Articular chondrocyte of knee joint (primary cell): Measurements from ENCODE around the gene BRD3OS. TPM values are rescaled to one million over a fixed set of nuclear protein-coding genes. Genes with fewer than 3 reads are reported as not detected.

Source experiments
- total RNA-seq: library from RNA; depleted of rRNA; stranded (reverse); fragments of >200 nt; gene quantifications from 2 replicates; pipeline ENCODE4 v1.2.3, GENCODE V29; 2012

BRD3OS gene, protein sequence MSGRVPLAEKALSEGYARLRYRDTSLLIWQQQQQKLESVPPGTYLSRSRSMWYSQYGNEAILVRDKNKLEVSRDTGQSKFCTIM
- 24.6 and 30.3 TPM in 2 replicates for total RNA-seq

GRCh38 chr9:134024828-134025605 lies at the start of gene BRD3OS:
Gene BRD3OS, plus strand, starts transcription at chr9:134025481. Its CDS starts 1,267 bp downstream, at chr9:134026748.

GRCh38 chr9:133991964-133992779 lies 33.1 kb upstream of the BRD3OS start, which contains the start of gene VAV2:
Gene VAV2, minus strand, starts transcription at chr9:133992324. Its CDS starts 46 bp downstream, at chr9:133992278.

GRCh38 chr9:134067904-134068743 lies 42.8 kb downstream of the BRD3OS start, which contains the start of gene BRD3:
Gene BRD3, minus strand, starts transcription at chr9:134068026. Its CDS starts 14,549 bp downstream, at chr9:134053477.

Other genes with a start within 250 kb of the BRD3OS start
- gene VAV2, start 33.2 kb upstream of the BRD3OS start, total RNA-seq = 14.3 and 14.8 TPM in 2 replicates
- 6.3 and 7.6 TPM in 2 replicates for gene BRD3, start 42.5 kb downstream of the BRD3OS start, total RNA-seq
- 18.2 and 21.3 TPM in 2 replicates for gene WDR5, start 110.6 kb downstream of the BRD3OS start, total RNA-seq
- not detected in 2 replicates for gene RNU6ATAC, start 139.1 kb downstream of the BRD3OS start, total RNA-seq